Tibial nerve (tissue), 4 donors: Measurements from ENCODE around the gene URI1. TPM values are rescaled to one million over a fixed set of nuclear protein-coding genes. Genes with fewer than 3 reads are reported as not detected.

Experiments
- DNase-seq, 2 donors: peaks; one replicate each; pipeline ENCODE4 v3.0.0-alpha.2; 2019; ENCODE audit warnings: low spot score in 2 of 2
- H3K27ac ChIP-seq, 4 donors: fragments of 200-600 bp; sonication (generic) in 3 of 4; one replicate each; pipeline ENCODE4 v1.5.1; 2017 to 2019; ENCODE audit warnings: mild to moderate bottlenecking in 1 of 4
- H3K27me3 ChIP-seq, 2 donors: fragments of 200-600 bp; sonication (generic) in 1 of 2; one replicate each; pipeline versions ENCODE4 v1.5.1 to v1.6.0; 2017 to 2019
- H3K36me3 ChIP-seq, 3 donors: fragments of 200-600 bp; sonication (generic); one replicate each; pipeline ENCODE4 v1.5.1; 2018 to 2019
- H3K4me1 ChIP-seq, 4 donors: fragments of 200-600 bp; sonication (generic) in 3 of 4; one replicate each; pipeline ENCODE4 v1.5.1; 2017 to 2019
- H3K4me3 ChIP-seq, 4 donors: fragments of 200-600 bp; sonication (generic) in 3 of 4; one replicate each; pipeline ENCODE4 v1.5.1; 2017 to 2019; ENCODE audit warnings: mild to moderate bottlenecking in 1 of 4, moderate library complexity in 1 of 4
- H3K9me3 ChIP-seq, 4 donors: fragments of 200-600 bp; sonication (generic) in 3 of 4; one replicate each; pipeline ENCODE4 v1.5.1; 2017 to 2019
- CTCF ChIP-seq, 5 experiments: fragments of 200-600 bp in 3 of 5; fragments of 450-650 bp in 2 of 5; sonication (generic) in 3 of 5; IDR thresholded peaks; one replicate each; pipeline ENCODE4 v1.5.1; 2016 to 2019; ENCODE audit warnings: antibody characterized with exemption in 5 of 5, mild to moderate bottlenecking in 3 of 5, moderate library complexity in 2 of 5
- EP300 ChIP-seq, 2 donors: sonication (generic); formaldehyde crosslinking; IDR thresholded peaks; one replicate each; pipeline ENCODE4 v1.6.1; 2017; ENCODE audit warnings: antibody characterized with exemption in 2 of 2, mild to moderate bottlenecking in 1 of 2
- POLR2A ChIP-seq, 2 donors: fragments of 450-650 bp; IDR thresholded peaks; one replicate each; pipeline ENCODE4 v1.6.1; 2017; ENCODE audit warnings: antibody characterized with exemption in 2 of 2, mild to moderate bottlenecking in 2 of 2, moderate library complexity in 2 of 2
- WGBS, 2 donors: methylation state at CpG; one replicate each; pipeline ENCODE4 v1.1.5; 2018; 5-methylcytosine and 5-hydroxymethylcytosine counted together
- total RNA-seq, 4 donors: library from RNA; depleted of rRNA; stranded (reverse); fragments of >200 nt; gene quantifications; one replicate each; pipeline ENCODE4 v1.1.0, GENCODE V29; 2016

The URI1 gene
- total RNA-seq, 4 donors from 2014 or later = 43.8 to 67.8 (median 59.1) TPM

DNA sequence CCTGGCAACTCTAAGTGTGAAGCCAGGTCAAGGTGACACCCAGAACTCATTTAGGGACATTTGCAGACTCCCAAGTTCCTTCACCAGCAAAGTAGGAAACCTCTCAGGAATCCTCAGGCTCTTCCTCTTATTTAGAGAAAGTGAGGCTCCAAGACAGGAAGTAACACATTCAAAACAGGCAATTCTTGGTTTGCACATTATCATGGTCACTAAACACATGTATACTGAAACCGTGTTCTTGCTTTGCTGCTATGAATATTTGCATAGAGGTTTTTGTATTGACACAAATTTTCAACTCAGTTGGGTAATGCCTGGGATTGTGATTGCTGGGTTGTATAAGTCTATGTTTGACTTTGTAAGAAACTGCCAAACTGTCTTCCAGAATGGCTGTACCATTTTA lies 13.2 kb upstream of the URI1 start:
- TF ChIP-seq POLR2A (IDR thresholded peaks at IDR 0.05) (no peak), EP300 (IDR thresholded peaks at IDR 0.05) (no peak), CTCF (IDR thresholded peaks at IDR 0.05) (no peak)
- no peaks in the 10 kb centered on the region for H3K36me3 ChIP-seq
- H3K27ac ChIP-seq = no peak overlapping the region
- no peak for DNase-seq
- no peaks in the 10 kb centered on the region for H3K27me3 ChIP-seq
- WGBS, 2 donors = 60 to 75% methylated on average over 1 of the region's 1 CpG
- H3K4me1 ChIP-seq = no peaks in the 10 kb centered on the region
- no peak overlapping the region for H3K4me3 ChIP-seq
- peaks cover 0 to 5% (median 0%) of the 10 kb centered on the region in 4 donors for H3K9me3 ChIP-seq

DNA sequence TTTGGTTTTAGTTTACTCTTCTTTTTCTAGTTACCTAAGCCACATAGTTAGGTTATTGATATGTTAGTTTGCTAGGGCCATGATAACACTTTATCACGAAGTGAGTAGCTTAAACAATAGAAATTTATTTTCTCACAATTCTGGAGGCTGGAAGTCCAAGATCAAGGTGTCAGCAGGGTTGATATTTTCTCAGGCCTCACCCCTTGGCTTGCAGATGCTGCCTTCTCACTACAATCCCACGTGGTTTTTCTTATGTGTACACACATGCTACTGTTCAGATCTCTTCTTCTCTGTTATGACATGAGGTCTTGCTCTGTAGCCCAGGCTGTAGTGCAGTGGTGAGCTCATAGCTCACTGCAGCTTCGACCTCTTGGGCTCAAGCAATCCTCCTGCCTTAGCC lies 7.8 kb upstream of the URI1 start:
- no peaks in the 10 kb centered on the region for H3K4me1 ChIP-seq
- H3K36me3 ChIP-seq = no peaks in the 10 kb centered on the region
- H3K4me3 ChIP-seq = no peak overlapping the region
- 89 to 90% methylated on average over 3 of the region's 3 CpGs for WGBS, 2 donors
- TF ChIP-seq EP300 (IDR thresholded peaks at IDR 0.05) (no peak), POLR2A (IDR thresholded peaks at IDR 0.05) (no peak), CTCF (IDR thresholded peaks at IDR 0.05) (no peak)
- no peak overlapping the region for H3K27ac ChIP-seq
- no peak for DNase-seq
- H3K27me3 ChIP-seq = no peaks in the 10 kb centered on the region
- peaks cover 0 to 36% (median 3%) of the 10 kb centered on the region in 4 donors for H3K9me3 ChIP-seq

DNA sequence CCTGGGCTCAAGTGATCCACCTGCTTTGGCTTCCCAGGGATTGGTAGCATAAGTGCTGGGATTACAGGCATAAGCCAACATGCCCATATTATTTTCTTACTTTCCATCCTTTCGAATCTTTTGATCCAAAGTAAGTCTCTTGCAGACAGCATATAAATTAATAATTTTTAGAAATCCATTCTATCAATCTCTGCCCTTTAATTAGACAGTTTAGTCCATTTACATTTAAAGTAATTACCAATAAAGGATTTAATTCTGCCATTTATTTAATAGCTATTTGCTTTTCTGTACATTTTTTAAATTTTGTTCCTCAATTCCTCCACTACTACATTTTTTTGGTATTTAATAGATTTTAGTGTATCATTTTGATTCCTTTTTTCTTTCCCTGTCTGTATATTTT lies 7.3 kb upstream of the URI1 start:
- Histone ChIP-seq H3K27me3 (no peaks in the 10 kb centered on the region), H3K4me1 (no peaks in the 10 kb centered on the region), H3K27ac (no peak overlapping the region), H3K36me3 (no peaks in the 10 kb centered on the region), H3K4me3 (no peak overlapping the region), H3K9me3 (peaks cover 0 to 36% (median 3%) of the 10 kb centered on the region in 4 donors)
- no peak for DNase-seq
- WGBS, 2 donors = 95 to 97% methylated on average over 1 of the region's 1 CpG
- TF ChIP-seq POLR2A (IDR thresholded peaks at IDR 0.05) (no peak), EP300 (IDR thresholded peaks at IDR 0.05) (no peak), CTCF (IDR thresholded peaks at IDR 0.05) (no peak)

DNA sequence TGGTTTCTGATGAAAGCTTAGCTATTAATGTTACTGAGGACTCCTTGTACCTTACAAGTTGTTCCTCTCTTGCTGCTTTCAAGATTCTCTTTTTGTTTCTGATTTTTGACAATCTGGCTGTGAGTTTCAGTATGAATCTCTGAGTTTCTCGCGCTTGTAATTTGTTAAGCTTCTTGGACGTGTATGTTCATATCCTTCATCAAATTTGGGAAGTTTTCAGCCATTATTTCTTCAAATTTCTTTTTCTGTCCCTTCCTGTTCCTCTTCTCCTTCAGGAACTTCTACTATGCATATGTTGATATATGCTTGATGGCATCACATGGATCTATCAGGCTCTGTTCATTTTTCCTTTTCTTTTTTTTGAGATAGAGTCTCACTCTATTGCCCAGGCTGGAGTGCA lies 5.6 kb upstream of the URI1 start:
- Histone ChIP-seq H3K4me3 (no peak overlapping the region), H3K27ac (no peak overlapping the region), H3K27me3 (no peaks in the 10 kb centered on the region), H3K4me1 (peaks cover 0 to 4% (median under 1%) of the 10 kb centered on the region in 4 donors), H3K36me3 (no peaks in the 10 kb centered on the region), H3K9me3 (peaks cover 0 to 36% (median 3%) of the 10 kb centered on the region in 4 donors)
- no peak for DNase-seq
- no peak for TF ChIP-seq EP300 (IDR thresholded peaks at IDR 0.05)
- no peak for TF ChIP-seq CTCF (IDR thresholded peaks at IDR 0.05)
- TF ChIP-seq POLR2A (IDR thresholded peaks at IDR 0.05) = no peak
- 89 to 94% methylated on average over 3 of the region's 3 CpGs for WGBS, 2 donors

- no peak for TF ChIP-seq POLR2A (IDR thresholded peaks at IDR 0.05)
- no peak for TF ChIP-seq CTCF (IDR thresholded peaks at IDR 0.05)
- TF ChIP-seq EP300 (IDR thresholded peaks at IDR 0.05) = no peak
- H3K9me3 ChIP-seq = peaks cover 0 to 23% (median 3%) of the 10 kb centered on the region in 4 donors
- DNase-seq = no peak
- H3K4me1 ChIP-seq = peaks cover 0 to 28% (median 14%) of the 10 kb centered on the region in 4 donors
- no peaks in the 10 kb centered on the region for H3K27me3 ChIP-seq
- no peak overlapping the region for H3K27ac ChIP-seq
- H3K36me3 ChIP-seq = no peaks in the 10 kb centered on the region
- 91 to 96% methylated on average over 1 of the region's 1 CpG for WGBS, 2 donors
- no peak overlapping the region for H3K4me3 ChIP-seq
These were observed 2.4 kb upstream of the URI1 start for GRCh38 chr19:29939628-29940027.
